G401.6 (cell line): ENCODE data around the gene APCDD1L.

Experiments used
- FAIRE-seq: peaks from 2 replicates; lab custom pipeline; 2012; peaks lifted over from hg19 to GRCh38; lab: Jason Lieb, UNC

APCDD1L gene

DNA sequence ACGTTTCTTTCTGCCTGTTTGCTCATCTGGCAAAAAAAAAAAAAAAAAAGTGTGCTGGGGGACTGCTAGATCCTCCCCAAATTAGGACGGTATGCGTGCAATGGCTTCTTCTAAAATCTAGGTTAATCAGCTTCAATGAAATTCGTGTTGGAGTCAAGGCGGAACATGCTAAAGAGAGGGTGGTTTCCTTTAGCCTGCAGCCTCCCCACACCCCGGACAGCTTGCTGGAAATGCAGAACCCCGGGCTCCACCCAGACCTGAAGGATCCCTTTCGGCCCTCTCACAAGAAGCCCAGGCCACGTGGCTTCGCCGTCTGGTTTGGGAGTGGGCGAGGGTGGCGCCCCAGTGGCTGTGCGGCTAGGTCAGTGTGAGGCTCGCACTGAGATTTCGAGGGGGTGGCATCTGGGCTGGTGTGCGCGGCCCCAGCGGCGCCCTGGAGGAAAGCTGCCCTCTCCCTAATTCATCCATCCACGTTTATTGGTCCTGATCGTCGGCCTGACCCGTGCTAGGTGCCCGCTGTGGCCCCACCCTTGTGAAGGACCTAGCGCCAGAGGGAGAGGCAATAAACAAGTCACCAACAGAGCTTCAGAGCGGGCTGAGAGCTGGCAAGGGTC lies 49.0 kb downstream of the APCDD1L start:
- no peak for FAIRE-seq

DNA sequence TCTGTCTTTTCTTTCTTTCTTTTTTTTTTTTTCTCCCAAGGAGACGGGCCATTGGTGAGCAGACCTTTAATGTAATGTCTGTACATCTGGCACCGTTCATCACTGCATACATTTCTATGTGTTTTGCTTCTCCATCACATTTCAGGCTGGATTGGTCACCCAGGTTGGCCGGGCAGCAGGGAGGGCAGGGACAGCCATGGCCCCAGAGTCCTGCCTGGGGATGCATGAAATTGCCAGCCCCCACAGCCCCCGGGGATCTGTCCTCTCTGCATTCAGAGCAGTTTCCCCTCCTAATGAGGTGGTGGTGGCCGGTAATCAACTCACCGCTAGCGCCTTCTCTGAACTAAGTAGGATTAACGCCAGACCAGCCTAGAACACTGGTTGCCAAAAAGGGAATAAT lies 50.4 kb downstream of the APCDD1L start:
- no peak for FAIRE-seq

DNA sequence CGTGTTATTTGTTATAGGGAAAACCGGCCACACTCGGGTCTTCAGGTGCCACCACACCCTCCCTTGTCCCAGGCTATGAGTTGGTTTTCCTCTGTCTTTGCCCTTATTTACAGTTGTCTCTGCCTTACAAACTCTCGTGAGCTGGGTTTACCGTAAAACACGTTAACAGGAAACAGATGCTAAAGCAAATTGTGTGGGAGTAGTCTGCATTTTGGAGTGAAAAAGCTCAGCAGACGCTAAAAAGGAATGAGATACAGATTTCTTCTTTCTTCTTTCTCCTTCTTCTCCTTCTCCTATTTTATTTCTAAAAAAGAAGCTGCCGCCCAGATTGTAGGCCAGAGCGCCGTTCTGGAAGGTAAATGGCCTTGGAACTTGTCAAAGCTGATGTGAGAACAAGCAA lies 51.9 kb downstream of the APCDD1L start:
- FAIRE-seq = no peak

DNA sequence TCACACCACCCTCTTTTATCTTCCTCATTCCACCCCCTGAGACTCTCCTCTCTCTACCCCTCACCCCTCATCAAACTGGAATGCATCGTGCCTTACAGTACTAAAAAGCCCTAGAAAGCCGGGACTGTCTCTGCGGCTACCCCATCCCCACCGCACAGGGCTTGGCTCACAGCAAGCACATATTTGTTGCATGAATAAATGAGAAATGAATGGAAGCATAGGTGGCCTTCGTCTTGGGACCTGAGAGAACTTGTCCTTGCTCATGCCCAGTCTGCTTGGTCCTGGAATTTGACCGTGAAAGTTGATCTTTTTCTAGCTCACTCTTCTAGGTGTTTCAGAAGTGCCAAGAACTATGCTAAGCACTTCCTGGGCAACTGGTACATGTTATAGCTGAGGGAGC lies 53.3 kb downstream of the APCDD1L start:
- FAIRE-seq = no peak

DNA sequence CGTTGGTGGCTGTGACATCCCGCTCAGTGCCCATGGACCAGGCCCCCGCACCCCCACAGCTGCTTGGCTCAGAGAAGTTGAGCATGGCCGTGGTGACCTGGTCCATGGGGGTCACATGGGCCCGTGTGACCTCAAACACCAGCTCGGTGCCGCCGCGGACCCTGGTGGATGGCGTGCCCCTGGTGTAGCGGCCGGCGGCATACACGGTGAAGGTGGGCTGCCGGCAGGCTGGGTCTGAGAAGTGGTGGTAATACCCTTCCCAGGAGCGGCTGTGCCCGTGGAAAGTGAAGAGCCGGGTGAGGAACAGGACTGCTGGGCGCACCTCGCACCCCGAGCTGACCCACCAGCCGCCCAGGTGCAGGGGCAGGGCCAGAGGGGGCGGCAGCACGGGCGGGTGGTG lies 54.1 kb downstream of the APCDD1L start:
- no peak for FAIRE-seq

DNA sequence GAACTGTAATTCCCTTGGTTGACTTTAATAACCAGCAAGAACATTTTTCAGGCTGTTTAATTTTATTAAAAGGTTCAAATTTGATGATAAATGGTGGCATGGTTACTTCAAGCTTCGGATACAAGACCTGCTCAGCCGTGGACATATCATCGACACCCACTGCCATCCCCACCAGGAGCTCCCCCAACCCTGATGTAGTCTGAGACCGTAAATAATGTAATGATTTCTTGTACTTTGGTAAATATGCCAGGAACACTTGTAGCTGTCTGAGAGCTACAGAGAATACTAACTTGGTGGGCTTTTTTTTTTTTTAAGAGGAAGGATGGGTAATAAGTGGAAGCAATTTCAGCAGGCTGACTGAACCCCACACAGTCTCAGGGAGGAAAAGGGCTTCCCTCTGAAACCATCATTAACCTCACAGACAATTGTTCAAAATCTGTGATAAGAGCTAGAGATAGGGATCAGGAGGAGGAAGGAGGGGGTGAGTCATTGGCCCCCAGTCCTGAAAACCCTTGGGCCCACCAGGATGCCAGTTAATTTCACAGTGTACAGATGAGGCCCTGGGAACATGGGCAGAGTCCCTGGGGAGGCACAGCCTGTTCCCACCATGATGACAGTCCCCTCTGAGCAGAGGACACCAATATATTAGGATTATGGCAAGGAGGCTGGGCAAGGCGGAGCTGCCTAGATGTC lies 56.0 kb downstream of the APCDD1L start:
- no peak for FAIRE-seq

DNA sequence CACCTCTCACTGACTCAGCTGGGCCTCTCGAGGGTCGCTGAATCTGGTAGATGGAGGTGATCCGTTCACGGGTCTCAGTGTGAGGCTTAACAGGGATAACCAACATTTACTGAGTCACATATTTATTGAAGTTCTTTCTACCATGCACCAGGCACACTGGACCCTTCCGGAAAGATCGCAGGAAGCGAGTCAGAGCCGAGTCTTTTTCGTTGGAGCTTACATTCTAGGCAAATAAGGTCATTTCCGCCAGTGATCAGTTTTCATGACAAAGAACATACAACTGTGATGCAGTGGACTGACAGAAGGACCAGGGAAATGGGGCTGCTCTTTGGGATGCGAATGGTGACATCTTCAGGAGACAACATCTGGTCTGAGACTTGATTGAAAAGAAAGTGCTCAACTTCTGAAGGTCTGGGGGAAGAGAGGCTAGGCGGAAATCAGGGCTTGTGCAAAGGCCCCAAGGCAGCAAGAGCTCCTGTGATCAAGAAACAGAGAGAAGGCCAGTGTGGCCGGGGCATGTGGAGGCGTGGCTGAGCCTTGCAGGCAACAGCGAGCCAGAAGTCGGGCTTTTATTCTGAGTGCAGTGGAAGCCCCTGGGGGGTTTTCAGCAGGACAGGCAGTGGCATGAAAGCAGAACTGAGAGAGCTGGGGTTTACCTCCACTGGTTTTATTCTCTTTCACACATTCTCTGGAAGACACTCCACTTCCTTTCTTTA lies 56.7 kb downstream of the APCDD1L start:
- FAIRE-seq = no peak

DNA sequence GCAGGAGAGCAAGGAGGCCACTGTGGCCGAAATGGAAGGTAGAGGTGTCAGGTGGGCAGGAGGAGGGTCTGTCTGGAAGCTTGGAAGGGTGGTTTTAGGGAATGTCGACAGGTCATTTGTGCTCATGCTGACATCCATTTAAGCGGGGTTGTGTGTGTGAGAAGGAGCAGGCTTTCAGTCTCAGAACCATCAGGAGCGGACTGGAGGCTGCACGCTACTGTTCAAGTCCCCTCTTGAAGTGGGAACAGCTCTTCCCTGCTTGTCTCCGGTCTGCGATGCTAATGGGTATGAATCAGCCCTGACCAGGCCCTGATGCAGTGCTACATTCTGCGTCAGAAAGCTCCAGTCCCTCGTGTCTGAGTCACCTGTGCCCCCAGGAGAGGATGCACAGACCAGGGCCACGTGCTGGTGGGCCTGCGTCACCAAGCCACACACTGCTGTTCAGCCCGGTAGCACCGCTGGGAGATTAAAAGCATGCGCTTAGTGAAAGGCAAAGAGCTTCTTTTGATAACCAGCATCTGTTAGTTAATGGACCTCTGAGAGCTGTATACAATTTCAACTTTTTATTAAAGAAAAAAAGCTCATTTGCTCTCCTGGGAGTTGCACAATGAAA lies 58.0 kb downstream of the APCDD1L start:
- FAIRE-seq = no peak

DNA sequence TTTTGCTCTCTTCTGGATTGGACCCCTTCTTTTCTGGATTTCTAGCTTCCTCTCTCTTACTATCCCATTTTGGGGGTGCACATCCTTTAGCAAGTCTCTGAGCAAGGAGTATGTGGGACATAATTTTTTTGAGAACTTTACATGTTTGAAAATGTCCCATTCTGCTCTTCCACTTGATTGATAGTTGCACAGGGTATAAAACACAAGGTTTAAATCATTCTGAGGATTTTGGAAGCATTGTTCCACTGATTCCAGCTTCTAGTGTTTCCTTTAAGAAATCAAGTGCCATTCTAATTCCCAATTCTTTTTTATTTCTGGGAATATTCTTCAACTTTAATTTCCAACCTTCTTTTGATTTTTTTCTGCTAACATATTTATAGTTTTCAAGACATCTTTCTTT lies 60.7 kb downstream of the APCDD1L start:
- FAIRE-seq = no peak

DNA sequence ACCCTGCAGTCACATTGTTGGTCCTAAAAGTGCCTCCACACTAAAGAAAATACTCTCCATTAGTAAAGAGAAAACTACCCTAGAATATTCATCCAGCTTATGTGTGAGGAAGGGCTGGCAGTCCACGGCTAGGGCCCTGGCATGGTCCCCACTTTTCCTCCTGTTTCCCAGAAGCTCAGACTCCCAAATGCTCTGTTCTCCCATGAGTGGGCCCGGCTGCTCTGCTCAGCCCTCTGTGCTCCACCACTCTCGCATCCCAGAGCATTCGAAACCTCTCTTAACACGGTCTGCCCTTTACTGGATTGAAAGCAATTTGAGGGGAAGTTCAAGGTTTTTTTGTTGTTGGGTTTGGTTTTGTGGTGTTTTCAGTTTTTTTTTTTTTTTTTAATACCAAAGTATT lies 61.8 kb downstream of the APCDD1L start:
- no peak for FAIRE-seq

DNA sequence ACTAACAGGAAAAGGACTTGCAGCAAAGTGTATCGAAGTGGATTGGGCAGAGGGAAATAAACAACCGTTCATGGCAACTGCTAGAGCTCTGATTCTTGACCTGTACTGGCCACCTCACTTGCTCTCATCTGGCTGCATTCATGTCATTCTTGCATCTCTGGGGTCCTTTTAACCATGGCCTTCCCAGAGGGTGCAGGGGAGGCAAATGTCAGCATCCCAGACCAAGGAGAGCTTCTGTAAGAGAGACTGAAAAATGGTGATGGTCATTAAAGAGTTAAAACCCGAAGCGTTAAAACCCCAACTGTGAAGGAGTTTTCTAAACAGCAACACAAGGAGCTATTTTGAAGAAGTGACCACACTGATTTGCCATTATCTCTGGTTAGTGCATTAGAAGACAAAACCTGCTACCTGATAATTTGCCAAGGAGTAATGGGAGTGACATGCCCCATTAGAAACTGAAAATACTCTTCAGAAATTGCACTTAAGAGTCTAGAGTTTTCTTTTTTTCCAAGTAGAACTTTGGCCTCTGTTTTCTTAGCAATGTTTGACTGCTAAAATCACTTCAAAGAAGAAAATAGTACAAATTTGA lies 62.4 kb downstream of the APCDD1L start:
- FAIRE-seq = no peak

DNA sequence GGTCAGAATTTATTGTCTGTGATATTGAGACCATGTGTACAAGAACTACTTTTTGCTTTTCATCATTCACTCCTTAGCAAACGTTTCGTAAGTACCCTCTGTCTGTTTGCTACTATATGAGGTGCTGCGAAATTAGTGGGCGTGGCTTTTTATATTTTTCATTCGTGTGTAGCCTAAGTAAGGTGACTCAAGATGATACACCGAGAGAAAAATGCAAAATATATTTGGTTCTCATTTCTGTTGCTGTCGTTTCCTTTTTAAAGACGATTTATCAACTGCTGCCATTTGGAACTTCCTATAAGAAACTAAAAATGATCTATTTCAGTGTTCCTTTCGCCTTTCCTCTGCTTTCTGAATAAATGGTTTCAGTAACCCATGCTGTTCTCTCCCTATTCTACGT lies 64.9 kb downstream of the APCDD1L start:
- no peak for FAIRE-seq

DNA sequence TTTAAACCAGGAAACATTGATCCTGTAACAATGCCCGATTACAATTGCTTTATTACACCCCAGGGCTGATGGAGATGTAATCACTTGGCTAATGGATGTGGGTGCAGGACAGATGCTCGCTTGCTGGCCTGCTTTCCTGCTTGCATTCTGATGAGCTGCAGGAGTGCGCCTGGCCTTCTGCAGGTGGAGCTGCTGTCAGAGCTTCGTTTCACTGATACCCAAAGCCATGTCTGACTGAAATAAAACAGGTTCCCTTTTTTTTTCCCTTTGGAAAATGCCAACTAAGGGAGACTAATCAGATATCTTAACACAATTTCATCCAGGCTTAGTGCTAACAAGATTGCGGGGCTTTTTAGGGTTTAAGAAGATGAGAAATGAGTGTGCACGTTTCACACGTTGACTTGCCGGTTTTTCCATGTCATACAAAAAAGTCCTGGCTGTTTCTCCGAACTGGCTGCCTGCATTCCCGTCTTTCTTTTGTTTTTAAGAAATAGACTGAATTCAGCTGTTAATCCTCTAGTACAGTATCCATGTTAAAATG lies 65.4 kb downstream of the APCDD1L start:
- no peak for FAIRE-seq

DNA sequence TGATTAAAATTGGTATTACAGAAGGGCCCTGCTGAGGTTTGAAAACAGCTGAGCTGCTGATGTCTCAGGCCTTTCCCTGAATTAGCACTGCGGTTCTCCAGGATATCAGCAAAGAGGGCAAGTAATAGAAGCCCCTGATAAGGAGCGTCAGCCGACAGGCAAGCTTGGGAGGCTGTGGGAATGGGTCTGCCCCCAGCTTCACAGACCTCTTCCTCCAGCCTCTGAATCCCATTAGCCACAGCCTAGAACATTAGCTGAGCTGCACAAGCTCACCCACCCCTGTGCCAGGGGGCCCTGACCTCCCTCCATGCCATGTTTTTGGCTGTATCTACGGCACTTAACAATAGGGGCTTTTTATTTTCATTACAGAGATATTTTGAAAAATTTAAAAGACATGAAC lies 66.2 kb downstream of the APCDD1L start:
- no peak for FAIRE-seq

DNA sequence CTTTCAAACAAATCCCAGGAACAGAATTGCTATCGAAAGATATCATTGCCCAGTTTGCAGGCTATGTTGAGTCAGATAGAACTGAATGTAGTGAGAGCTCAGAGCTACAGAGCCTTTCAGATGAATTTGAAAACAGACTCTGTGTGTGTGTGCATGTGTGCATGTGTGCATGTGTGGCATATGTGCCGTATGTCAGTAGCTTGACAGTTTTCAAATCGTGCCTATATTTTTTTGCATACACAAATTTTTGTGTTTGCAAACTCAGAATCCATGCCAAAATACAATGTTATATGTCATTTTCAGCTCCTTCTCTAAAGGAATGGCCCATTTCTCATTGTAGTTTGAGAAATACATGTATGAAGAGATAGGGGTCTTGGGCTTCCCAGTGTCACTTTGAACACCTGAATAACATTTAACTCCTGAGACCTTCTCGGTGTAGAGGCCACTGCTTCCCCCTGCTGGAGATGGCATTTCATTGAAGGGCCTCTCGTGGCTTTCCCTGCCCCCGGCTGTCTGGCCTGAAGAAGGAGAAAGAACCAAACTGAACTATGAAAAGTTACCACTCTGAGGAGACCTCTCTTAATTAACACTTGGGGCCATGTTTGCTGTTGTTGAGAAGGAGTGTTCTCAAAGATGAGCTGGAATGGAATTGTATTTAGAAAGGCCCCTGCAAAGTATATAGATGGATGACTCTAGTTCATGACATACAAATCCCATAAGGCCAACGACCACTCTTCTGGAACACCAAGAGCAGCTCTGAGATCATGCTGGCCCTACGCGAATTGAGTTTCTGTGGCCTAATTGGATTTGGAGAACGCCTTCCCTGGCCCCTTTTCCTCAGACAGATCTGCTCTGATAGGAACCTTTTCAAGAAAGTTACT lies 67.4 kb downstream of the APCDD1L start:
- FAIRE-seq = peak; percentile 3

DNA sequence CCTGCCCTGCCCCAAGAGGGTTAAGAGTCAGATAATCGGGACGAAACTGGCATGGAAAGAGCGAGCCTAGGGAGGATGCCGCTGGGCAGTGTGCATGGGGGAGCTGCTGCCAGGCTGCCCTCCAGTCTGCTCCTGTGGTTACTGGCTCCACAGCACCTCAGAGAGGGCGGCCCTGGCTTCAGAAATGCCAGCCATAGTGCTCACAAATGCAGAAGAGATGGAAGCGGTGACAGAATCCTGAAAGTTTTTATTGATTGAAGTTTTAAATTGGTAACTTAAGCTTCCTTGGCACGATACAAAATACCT lies 68.3 kb downstream of the APCDD1L start:
- no peak for FAIRE-seq

DNA sequence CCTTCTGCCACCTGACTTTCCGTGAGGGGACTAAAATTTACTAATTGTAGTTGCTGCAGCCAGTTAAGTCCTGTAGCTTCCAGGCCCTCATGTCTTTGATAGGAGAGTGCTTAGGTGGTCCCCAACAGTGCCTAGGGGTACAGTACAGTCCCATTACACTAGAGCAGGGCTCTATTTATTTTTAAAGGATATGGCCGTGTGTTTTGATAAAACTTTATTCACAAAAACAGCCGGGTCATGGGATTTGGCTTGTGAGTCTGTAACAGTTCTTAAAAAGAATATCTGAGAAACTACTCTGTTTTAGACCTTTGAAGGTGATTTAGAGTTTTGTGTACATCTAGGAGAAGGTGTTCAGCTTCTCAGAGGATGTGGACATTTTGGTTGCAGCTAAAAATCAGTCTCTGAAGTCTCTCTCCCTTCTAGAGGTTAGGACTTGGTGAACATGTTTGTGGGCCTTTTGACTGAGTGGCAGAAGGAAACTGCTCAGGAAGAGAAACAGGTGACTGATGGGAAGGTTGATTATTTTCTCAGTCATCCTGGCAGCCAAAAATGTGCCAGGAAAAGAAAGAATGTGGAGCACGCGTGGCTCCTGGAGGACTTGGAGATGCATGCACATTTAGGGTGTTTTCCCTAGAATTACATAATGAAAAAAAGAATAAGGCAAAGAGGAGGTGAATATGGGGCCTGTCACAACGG lies 68.8 kb downstream of the APCDD1L start:
- FAIRE-seq = no peak

DNA sequence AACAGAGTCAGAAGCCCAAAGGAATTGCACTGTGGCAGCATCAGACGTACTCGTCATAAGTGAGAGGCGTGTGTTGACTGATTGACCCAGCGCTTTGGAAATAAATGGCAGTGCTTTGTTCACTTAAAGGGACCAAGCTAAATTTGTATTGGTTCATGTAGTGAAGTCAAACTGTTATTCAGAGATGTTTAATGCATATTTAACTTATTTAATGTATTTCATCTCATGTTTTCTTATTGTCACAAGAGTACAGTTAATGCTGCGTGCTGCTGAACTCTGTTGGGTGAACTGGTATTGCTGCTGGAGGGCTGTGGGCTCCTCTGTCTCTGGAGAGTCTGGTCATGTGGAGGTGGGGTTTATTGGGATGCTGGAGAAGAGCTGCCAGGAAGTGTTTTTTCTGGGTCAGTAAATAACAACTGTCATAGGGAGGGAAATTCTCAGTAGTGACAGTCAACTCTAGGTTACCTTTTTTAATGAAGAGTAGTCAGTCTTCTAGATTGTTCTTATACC lies 70.4 kb downstream of the APCDD1L start:
- no peak for FAIRE-seq

DNA sequence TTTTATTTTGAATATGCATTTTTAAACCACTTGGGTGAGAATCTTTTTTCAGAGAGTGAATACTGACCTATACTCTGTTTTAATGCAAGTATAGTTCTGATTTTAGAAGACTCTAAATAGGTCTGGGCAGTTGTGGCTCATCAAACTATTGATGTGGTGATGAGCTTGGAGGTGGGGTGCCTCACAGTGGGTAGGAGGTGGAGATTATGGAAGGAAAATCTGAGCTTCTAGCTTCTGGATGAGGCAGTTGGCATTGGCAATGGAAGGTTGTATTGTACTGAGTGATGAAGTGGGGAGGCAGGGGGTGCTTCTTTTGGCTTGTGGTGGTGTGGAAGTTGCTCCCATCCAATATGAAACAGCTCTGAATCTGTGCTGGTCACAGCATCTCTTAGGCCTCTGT lies 73.5 kb downstream of the APCDD1L start:
- no peak for FAIRE-seq

DNA sequence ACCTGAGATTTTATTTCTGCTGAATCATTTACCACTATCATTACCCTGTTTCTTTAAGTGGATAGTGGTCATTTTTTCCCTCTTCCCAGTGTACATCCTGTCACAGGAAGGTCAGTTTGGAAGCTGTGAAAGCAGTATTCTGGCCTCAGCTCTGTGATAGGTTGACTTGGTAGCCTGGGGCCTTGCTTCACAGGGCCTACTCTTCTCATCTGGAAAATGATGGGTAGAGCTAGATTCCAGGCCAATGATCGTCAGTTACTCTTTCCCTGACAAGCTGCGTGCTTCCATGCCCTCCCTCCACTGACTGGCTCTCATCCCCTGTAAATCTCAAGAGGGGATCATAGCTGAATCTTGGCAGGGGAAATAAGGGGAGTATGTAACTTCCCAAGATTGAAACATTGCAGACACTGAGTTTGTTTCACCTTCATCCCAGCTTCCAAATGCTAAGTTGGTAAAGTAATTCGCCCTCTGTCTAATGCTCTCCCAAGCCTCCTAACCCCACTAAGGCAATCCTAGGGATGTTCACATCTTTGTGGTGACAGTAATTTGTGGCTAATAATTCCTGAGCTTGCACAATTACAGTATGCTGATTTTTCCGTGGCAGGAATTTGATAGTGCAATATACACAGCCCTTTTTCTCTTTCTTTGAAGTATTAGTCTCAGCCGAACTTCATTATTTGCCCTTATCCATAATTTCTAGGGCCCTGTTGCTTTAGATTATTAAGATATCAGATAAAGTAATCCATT lies 75.0 kb downstream of the APCDD1L start:
- FAIRE-seq = no peak
